SU-DHL-6 (cell line): ENCODE results near the gene ADAM8.
"Not testable (repeated sequence)": the region's sequence is repeated elsewhere in the genome, so short reads cannot be mapped to it uniquely, and the experiment has no call there.

Source experiments
- H2AFZ ChIP-seq: fragments of 200-600 bp; sonication (generic); 2 replicates; pipeline ENCODE4 v1.6.1; 2014; ENCODE audit warnings: low read depth, mild to moderate bottlenecking, moderate library complexity, mixed read lengths, antibody characterized with exemption, low read length; ENCODE audit not compliant: severe bottlenecking
- H3F3A ChIP-seq: fragments of 200-600 bp; shearing (Covaris generic); 2 replicates; pipeline ENCODE4 v1.6.0; 2016; ENCODE audit warnings: antibody characterized with exemption, mild to moderate bottlenecking; ENCODE audit not compliant: insufficient read depth
- H3K27ac ChIP-seq: fragments of 200-600 bp; sonication (generic); 2 replicates; pipeline ENCODE4 v1.5.1; 2016; ENCODE audit warnings: low read depth, mild to moderate bottlenecking, low read length, moderate library complexity, mixed read lengths
- H3K27me3 ChIP-seq: fragments of 200-600 bp; sonication (generic), shearing (Covaris generic); 2 replicates; pipeline ENCODE4 v1.6.0; 2014; ENCODE audit warnings: mild to moderate bottlenecking, low read length
- H3K36me3 ChIP-seq: fragments of 200-600 bp; sonication (generic); 2 replicates; pipeline ENCODE4 v1.6.1; 2014; ENCODE audit warnings: mild to moderate bottlenecking, low read length, mixed read lengths
- H3K4me2 ChIP-seq: fragments of 300-600, 200-600 bp; shearing (Covaris generic), sonication (generic); 2 replicates; pipeline ENCODE4 v1.6.0; 2014; ENCODE audit warnings: low read length, low read depth, mild to moderate bottlenecking; ENCODE audit not compliant: poor library complexity, severe bottlenecking
- H3K4me3 ChIP-seq: fragments of 200-600 bp; sonication (generic); 2 replicates; pipeline ENCODE4 v1.5.1; 2014; ENCODE audit warnings: antibody characterized with exemption, low read length, mild to moderate bottlenecking, mixed read lengths; ENCODE audit not compliant: insufficient read depth, poor library complexity, severe bottlenecking
- H3K79me2 ChIP-seq: fragments of 200-600 bp; sonication (generic); 2 replicates; pipeline ENCODE4 v1.6.1; 2014; ENCODE audit warnings: mild to moderate bottlenecking, low read length, moderate library complexity; ENCODE audit not compliant: insufficient read depth
- H3K9ac ChIP-seq: fragments of 200-600 bp; sonication (generic); 2 replicates; pipeline ENCODE4 v1.7.0; 2014; ENCODE audit warnings: mild to moderate bottlenecking, low read length
- H3K9me2 ChIP-seq: fragments of 200-600 bp; sonication (generic); replicated peaks from 2 replicates; pipeline ENCODE4 v1.6.1; 2014; ENCODE audit warnings: low read length; ENCODE audit not compliant: insufficient read depth
- H3K9me3 ChIP-seq: fragments of 200-600 bp; sonication (generic); 2 replicates; pipeline ENCODE4 v1.6.1; 2014; ENCODE audit warnings: low read length, mixed read lengths; ENCODE audit not compliant: insufficient read depth
- H4K20me1 ChIP-seq: fragments of 200-600 bp; sonication (generic); 2 replicates; pipeline ENCODE4 v1.6.1; 2014; ENCODE audit warnings: low read depth, mild to moderate bottlenecking, antibody characterized with exemption, low read length, moderate library complexity, mixed read lengths
- EZH2phosphoT487 ChIP-seq: fragments of 200-600 bp; sonication (generic), shearing (Covaris generic); conservative IDR thresholded peaks from 2 replicates; pipeline ENCODE4 v1.6.1; 2018; ENCODE audit warnings: mild to moderate bottlenecking, antibody characterized with exemption, low read length, moderate library complexity, mixed read lengths
- TF ChIP-seq, protein P1 (sequence below): fragments of 200-600 bp; sonication (generic); IDR thresholded peaks from one replicate; pipeline ENCODE4 v1.5.1; 2017; ENCODE audit warnings: antibody characterized with exemption, mild to moderate bottlenecking, low read length, moderate library complexity; ENCODE audit not compliant: insufficient read depth, poor library complexity, severe bottlenecking

Gene ADAM8

GRCh38 chr10:133235265-133235855 lies 41.3 kb downstream of the ADAM8 start:
- no peak overlapping the region for H3K27ac ChIP-seq
- H3K9ac ChIP-seq: no peak overlapping the region
- no peak for TF ChIP-seq EZH2phosphoT487
- TF ChIP-seq, protein P1, sequence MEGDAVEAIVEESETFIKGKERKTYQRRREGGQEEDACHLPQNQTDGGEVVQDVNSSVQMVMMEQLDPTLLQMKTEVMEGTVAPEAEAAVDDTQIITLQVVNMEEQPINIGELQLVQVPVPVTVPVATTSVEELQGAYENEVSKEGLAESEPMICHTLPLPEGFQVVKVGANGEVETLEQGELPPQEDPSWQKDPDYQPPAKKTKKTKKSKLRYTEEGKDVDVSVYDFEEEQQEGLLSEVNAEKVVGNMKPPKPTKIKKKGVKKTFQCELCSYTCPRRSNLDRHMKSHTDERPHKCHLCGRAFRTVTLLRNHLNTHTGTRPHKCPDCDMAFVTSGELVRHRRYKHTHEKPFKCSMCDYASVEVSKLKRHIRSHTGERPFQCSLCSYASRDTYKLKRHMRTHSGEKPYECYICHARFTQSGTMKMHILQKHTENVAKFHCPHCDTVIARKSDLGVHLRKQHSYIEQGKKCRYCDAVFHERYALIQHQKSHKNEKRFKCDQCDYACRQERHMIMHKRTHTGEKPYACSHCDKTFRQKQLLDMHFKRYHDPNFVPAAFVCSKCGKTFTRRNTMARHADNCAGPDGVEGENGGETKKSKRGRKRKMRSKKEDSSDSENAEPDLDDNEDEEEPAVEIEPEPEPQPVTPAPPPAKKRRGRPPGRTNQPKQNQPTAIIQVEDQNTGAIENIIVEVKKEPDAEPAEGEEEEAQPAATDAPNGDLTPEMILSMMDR: no peak
- no peaks in the 10 kb centered on the region for H4K20me1 ChIP-seq
- H3K4me2 ChIP-seq: no peak overlapping the region
- no peaks in the 10 kb centered on the region for H3K9me3 ChIP-seq
- no peaks in the 10 kb centered on the region for H3K36me3 ChIP-seq
- no peaks in the 10 kb centered on the region for H3K79me2 ChIP-seq
- no peaks in the 10 kb centered on the region for H3F3A ChIP-seq
- H3K27me3 ChIP-seq: no peaks in the 10 kb centered on the region
- H2AFZ ChIP-seq: no peak overlapping the region
- H3K9me2 ChIP-seq: no peaks in the 10 kb centered on the region
- no peak overlapping the region for H3K4me3 ChIP-seq

DNA sequence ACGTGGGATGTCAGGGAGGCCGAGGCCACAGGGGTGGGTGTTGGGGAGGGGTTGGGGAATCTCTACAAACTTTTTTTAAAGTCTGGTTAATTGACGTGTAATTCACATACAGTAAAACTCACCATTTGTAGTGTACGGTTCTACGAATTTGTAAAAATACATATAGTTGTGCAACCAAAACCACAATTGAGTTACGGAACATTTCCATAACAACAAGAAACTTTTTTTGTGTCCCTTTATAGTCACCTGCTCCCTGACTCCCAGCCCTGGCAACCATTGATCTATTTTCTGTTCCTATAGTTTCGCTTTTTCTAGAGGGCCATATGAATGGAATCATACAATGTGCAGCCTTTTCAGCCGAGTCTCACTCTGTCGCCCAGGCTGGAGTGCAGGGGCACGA lies 41.9 kb downstream of the ADAM8 start:
- H2AFZ ChIP-seq, H3K9ac ChIP-seq, H3K27me3 ChIP-seq, H3K36me3 ChIP-seq, H3K4me2 ChIP-seq, H3K9me3 ChIP-seq, H3K27ac ChIP-seq, H3K4me3 ChIP-seq, H3K9me2 ChIP-seq, H4K20me1 ChIP-seq, H3K79me2 ChIP-seq, H3F3A ChIP-seq: not testable (repeated sequence)

DNA sequence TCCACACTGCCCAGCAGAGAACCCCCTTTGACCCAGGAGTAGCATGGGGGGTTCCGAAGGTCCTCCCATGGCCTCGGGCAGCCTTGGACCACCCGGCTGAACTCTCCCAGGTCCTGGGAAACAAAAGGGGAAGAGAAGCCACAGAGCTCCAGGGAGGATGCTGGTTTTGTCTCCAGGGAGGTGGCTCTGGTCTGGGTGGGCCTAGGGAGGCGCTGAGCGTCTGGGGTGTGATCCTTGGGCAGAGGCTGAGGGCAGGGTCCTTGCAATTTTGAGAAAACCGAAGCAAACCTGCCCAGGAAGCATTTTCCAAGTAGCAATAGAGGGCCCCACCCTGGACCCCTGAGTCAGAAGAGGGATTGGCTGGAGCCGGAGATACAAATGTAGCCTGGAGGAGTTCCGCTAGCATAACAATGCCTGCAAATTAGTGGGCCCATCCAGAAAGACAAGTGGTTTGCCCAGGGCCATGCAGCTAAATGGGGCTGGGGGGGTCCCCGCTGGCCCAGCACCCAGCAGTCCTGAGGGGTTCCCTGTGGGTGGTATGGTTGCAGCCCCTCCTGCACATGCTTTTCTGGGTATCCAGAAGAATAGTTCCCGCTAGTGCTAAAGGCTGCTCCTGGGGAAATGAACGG lies 44.6 kb downstream of the ADAM8 start:
- H3K27ac ChIP-seq: no peak overlapping the region
- no peaks in the 10 kb centered on the region for H3K9me2 ChIP-seq
- no peak overlapping the region for H2AFZ ChIP-seq
- no peak overlapping the region for H3K4me2 ChIP-seq
- no peaks in the 10 kb centered on the region for H3K27me3 ChIP-seq
- H3K9ac ChIP-seq: no peak overlapping the region
- no peaks in the 10 kb centered on the region for H3F3A ChIP-seq
- no peaks in the 10 kb centered on the region for H3K9me3 ChIP-seq
- H3K36me3 ChIP-seq: no peaks in the 10 kb centered on the region
- TF ChIP-seq EZH2phosphoT487: no peak
- TF ChIP-seq, protein P1: no peak
- H3K4me3 ChIP-seq: no peak overlapping the region
- H3K79me2 ChIP-seq: no peaks in the 10 kb centered on the region
- no peaks in the 10 kb centered on the region for H4K20me1 ChIP-seq

GRCh38 chr10:133231244-133231945 lies 45.3 kb downstream of the ADAM8 start:
- H4K20me1 ChIP-seq: no peaks in the 10 kb centered on the region
- no peak overlapping the region for H3K4me2 ChIP-seq
- H3K36me3 ChIP-seq: no peaks in the 10 kb centered on the region
- no peaks in the 10 kb centered on the region for H3F3A ChIP-seq
- H3K9ac ChIP-seq: no peak overlapping the region
- H3K9me2 ChIP-seq: no peaks in the 10 kb centered on the region
- H3K9me3 ChIP-seq: no peaks in the 10 kb centered on the region
- no peak for TF ChIP-seq EZH2phosphoT487
- TF ChIP-seq, protein P1: no peak
- no peaks in the 10 kb centered on the region for H3K79me2 ChIP-seq
- no peak overlapping the region for H3K4me3 ChIP-seq
- no peak overlapping the region for H2AFZ ChIP-seq
- H3K27me3 ChIP-seq: no peaks in the 10 kb centered on the region
- H3K27ac ChIP-seq: no peak overlapping the region
